SK-N-SH treated with all-trans-retinoic acid at 6 μM for 48 hours (cell line): Measurements from ENCODE around the gene SMYD3.

Experiments used
- ATAC-seq: fragments of 200-7000 bp; cut with Tn5 transposase; 3 replicates; pipeline ENCODE4 v1.9.1; 2020; ENCODE audit warnings: mild to moderate bottlenecking, moderate library complexity
- ARNTL ChIP-seq: fragments of 450-650 bp; formaldehyde crosslinking; IDR thresholded peaks from 2 replicates; pipeline ENCODE4 v1.5.0; 2020; ENCODE audit warnings: low read depth, mild to moderate bottlenecking, moderate library complexity, borderline replicate concordance
- BACH2 ChIP-seq: fragments of 250-450 bp; sonication (Bioruptor Pico); IDR thresholded peaks from 2 replicates; pipeline ENCODE4 v1.9.0; 2021; ENCODE audit warnings: mild to moderate bottlenecking, borderline replicate concordance
- CSDC2 ChIP-seq: fragments of 250-450 bp; sonication (Bioruptor Pico); IDR thresholded peaks from 2 replicates; pipeline ENCODE4 v1.5.0; 2020; ENCODE audit warnings: mild to moderate bottlenecking, moderate library complexity
- ESRRG ChIP-seq: fragments of 250-450 bp; sonication (Bioruptor Pico); IDR thresholded peaks from 2 replicates; pipeline ENCODE4 v1.6.1; 2021; ENCODE audit warnings: mild to moderate bottlenecking
- ISL1 ChIP-seq: fragments of 250-450 bp; sonication (Bioruptor Pico); IDR thresholded peaks from 2 replicates; pipeline ENCODE4 v2.1.2; 2022; ENCODE audit warnings: mild to moderate bottlenecking, moderate library complexity
- OSR1 ChIP-seq: fragments of 250-450 bp; sonication (Bioruptor Pico); IDR thresholded peaks from 2 replicates; pipeline ENCODE4 v1.8.0; 2022; ENCODE audit warnings: moderate library complexity, mild to moderate bottlenecking, inconsistent platforms
- PPARA ChIP-seq: fragments of 250-450 bp; sonication (Bioruptor Pico); IDR thresholded peaks from 2 replicates; pipeline ENCODE4 v1.5.0; 2020; ENCODE audit warnings: mild to moderate bottlenecking, borderline replicate concordance
- RARB ChIP-seq: fragments of 250-450 bp; sonication (Bioruptor Pico); IDR thresholded peaks from 2 replicates; pipeline ENCODE4 v1.8.0; 2021; ENCODE audit warnings: mild to moderate bottlenecking, moderate library complexity
- SNAI2 ChIP-seq: fragments of 250-450 bp; sonication (Bioruptor Pico); IDR thresholded peaks from 2 replicates; pipeline ENCODE4 v1.5.0; 2020; ENCODE audit warnings: mild to moderate bottlenecking, moderate library complexity
- TCF4 ChIP-seq: fragments of 250-450 bp; sonication (Bioruptor Pico); IDR thresholded peaks from 2 replicates; pipeline ENCODE4 v1.8.0; 2021; ENCODE audit warnings: mild to moderate bottlenecking, moderate library complexity, borderline replicate concordance
- TOX ChIP-seq: fragments of 250-450 bp; sonication (Bioruptor Pico); IDR thresholded peaks from 2 replicates; pipeline ENCODE4 v1.8.0; 2021; ENCODE audit warnings: mild to moderate bottlenecking, moderate library complexity, borderline replicate concordance
- ZC3H10 ChIP-seq: fragments of 250-450 bp; sonication (Bioruptor Pico); IDR thresholded peaks from 2 replicates; pipeline ENCODE4 v1.5.1; 2021; ENCODE audit warnings: mild to moderate bottlenecking, moderate library complexity
- ZFP3 ChIP-seq: fragments of 250-450 bp; sonication (Bioruptor Pico); IDR thresholded peaks from 2 replicates; pipeline ENCODE4 v1.5.0; 2020; ENCODE audit warnings: mild to moderate bottlenecking, moderate library complexity
- ZFP30 ChIP-seq: fragments of 450-650 bp; formaldehyde crosslinking; IDR thresholded peaks from 2 replicates; pipeline ENCODE4 v1.5.0; 2022; ENCODE audit warnings: mild to moderate bottlenecking, moderate library complexity
- ZNF565 ChIP-seq: fragments of 450-650 bp; formaldehyde crosslinking; conservative IDR thresholded peaks from 2 replicates; pipeline ENCODE4 v1.5.0; 2020; ENCODE audit warnings: low read depth, mild to moderate bottlenecking, moderate library complexity
- ZNF70 ChIP-seq: fragments of 450-650 bp; formaldehyde crosslinking; IDR thresholded peaks from 2 replicates; pipeline ENCODE4 v1.5.0; 2020; ENCODE audit warnings: mild to moderate bottlenecking, moderate library complexity
- ZNF8 ChIP-seq: fragments of 450-650 bp; formaldehyde crosslinking; IDR thresholded peaks from 2 replicates; pipeline ENCODE4 v1.5.0; 2020; ENCODE audit warnings: mild to moderate bottlenecking, moderate library complexity
- TF ChIP-seq, protein P1 (sequence below): fragments of 250-450 bp; sonication (Bioruptor Pico); IDR thresholded peaks from 2 replicates; pipeline ENCODE4 v1.5.0; 2020; ENCODE audit warnings: mild to moderate bottlenecking, moderate library complexity
- TF ChIP-seq, protein P2 (sequence below): fragments of 250-450 bp; sonication (Bioruptor Pico); IDR thresholded peaks from 2 replicates; pipeline ENCODE4 v1.8.0; 2020; ENCODE audit warnings: mild to moderate bottlenecking, moderate library complexity, borderline replicate concordance
- TF ChIP-seq, protein P3 (sequence below): fragments of 250-450 bp; sonication (Bioruptor Pico); IDR thresholded peaks from 2 replicates; pipeline ENCODE4 v1.8.0; 2021; ENCODE audit warnings: low read depth, mild to moderate bottlenecking, moderate library complexity, borderline replicate concordance
- TF ChIP-seq, protein P4 (sequence below): fragments of 250-450 bp; sonication (Bioruptor Pico); IDR thresholded peaks from 2 replicates; pipeline ENCODE4 v1.5.1; 2020; ENCODE audit warnings: low read depth, mild to moderate bottlenecking, moderate library complexity
- TF ChIP-seq, protein P5 (sequence below): fragments of 250-450 bp; sonication (Bioruptor Pico); IDR thresholded peaks from 2 replicates; pipeline ENCODE4 v1.5.1; 2021; ENCODE audit warnings: mild to moderate bottlenecking, moderate library complexity

The SMYD3 gene

DNA sequence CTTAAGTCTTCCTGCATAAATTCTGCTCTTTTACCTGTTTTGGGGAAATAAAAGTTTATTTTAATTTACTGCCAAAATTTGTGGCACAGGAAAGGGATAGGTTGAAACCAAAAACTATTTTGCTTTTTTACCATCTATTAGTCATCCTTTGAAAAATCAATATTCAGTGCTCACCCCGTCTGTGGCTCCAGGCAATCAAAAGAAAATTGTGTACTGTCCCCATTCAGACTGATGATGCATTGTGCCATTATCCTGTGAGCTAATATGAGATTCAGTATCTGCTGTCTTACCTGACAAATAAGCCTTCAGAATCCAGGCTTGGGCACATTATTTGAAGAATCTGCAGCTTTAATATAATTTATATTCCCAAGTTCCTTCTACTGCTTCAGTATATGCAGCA is 701.5 kb downstream of the SMYD3 start:
- no peak for TF ChIP-seq TOX
- TF ChIP-seq, protein P1, sequence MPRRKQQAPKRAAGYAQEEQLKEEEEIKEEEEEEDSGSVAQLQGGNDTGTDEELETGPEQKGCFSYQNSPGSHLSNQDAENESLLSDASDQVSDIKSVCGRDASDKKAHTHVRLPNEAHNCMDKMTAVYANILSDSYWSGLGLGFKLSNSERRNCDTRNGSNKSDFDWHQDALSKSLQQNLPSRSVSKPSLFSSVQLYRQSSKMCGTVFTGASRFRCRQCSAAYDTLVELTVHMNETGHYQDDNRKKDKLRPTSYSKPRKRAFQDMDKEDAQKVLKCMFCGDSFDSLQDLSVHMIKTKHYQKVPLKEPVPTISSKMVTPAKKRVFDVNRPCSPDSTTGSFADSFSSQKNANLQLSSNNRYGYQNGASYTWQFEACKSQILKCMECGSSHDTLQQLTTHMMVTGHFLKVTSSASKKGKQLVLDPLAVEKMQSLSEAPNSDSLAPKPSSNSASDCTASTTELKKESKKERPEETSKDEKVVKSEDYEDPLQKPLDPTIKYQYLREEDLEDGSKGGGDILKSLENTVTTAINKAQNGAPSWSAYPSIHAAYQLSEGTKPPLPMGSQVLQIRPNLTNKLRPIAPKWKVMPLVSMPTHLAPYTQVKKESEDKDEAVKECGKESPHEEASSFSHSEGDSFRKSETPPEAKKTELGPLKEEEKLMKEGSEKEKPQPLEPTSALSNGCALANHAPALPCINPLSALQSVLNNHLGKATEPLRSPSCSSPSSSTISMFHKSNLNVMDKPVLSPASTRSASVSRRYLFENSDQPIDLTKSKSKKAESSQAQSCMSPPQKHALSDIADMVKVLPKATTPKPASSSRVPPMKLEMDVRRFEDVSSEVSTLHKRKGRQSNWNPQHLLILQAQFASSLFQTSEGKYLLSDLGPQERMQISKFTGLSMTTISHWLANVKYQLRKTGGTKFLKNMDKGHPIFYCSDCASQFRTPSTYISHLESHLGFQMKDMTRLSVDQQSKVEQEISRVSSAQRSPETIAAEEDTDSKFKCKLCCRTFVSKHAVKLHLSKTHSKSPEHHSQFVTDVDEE (CRISPR knock-in tag) = no peak
- TF ChIP-seq ZFP30 (CRISPR knock-in tag) = no peak
- no peak for TF ChIP-seq CSDC2
- TF ChIP-seq ISL1 (CRISPR knock-in tag) = no peak
- TF ChIP-seq ARNTL = no peak
- TF ChIP-seq PPARA = no peak
- TF ChIP-seq ZC3H10 = no peak
- TF ChIP-seq OSR1 = no peak
- TF ChIP-seq, protein P2, sequence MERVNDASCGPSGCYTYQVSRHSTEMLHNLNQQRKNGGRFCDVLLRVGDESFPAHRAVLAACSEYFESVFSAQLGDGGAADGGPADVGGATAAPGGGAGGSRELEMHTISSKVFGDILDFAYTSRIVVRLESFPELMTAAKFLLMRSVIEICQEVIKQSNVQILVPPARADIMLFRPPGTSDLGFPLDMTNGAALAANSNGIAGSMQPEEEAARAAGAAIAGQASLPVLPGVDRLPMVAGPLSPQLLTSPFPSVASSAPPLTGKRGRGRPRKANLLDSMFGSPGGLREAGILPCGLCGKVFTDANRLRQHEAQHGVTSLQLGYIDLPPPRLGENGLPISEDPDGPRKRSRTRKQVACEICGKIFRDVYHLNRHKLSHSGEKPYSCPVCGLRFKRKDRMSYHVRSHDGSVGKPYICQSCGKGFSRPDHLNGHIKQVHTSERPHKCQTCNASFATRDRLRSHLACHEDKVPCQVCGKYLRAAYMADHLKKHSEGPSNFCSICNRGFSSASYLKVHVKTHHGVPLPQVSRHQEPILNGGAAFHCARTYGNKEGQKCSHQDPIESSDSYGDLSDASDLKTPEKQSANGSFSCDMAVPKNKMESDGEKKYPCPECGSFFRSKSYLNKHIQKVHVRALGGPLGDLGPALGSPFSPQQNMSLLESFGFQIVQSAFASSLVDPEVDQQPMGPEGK (CRISPR knock-in tag) = no peak
- no peak for TF ChIP-seq ZNF70 (CRISPR knock-in tag)
- no peak for TF ChIP-seq BACH2 (CRISPR knock-in tag)
- no peak for TF ChIP-seq TCF4
- TF ChIP-seq, protein P3, sequence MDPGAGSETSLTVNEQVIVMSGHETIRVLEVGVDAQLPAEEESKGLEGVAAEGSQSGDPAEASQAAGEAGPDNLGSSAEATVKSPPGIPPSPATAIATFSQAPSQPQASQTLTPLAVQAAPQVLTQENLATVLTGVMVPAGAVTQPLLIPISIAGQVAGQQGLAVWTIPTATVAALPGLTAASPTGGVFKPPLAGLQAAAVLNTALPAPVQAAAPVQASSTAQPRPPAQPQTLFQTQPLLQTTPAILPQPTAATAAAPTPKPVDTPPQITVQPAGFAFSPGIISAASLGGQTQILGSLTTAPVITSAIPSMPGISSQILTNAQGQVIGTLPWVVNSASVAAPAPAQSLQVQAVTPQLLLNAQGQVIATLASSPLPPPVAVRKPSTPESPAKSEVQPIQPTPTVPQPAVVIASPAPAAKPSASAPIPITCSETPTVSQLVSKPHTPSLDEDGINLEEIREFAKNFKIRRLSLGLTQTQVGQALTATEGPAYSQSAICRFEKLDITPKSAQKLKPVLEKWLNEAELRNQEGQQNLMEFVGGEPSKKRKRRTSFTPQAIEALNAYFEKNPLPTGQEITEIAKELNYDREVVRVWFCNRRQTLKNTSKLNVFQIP (CRISPR knock-in tag) = no peak
- TF ChIP-seq RARB (CRISPR knock-in tag) = no peak
- TF ChIP-seq ESRRG (CRISPR knock-in tag) = no peak
- TF ChIP-seq, protein P4, sequence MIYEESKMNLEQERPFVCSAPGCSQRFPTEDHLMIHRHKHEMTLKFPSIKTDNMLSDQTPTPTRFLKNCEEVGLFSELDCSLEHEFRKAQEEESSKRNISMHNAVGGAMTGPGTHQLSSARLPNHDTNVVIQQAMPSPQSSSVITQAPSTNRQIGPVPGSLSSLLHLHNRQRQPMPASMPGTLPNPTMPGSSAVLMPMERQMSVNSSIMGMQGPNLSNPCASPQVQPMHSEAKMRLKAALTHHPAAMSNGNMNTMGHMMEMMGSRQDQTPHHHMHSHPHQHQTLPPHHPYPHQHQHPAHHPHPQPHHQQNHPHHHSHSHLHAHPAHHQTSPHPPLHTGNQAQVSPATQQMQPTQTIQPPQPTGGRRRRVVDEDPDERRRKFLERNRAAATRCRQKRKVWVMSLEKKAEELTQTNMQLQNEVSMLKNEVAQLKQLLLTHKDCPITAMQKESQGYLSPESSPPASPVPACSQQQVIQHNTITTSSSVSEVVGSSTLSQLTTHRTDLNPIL (CRISPR knock-in tag) = no peak
- TF ChIP-seq, all 23 proteins: peak for 0
- no peak for ATAC-seq

DNA sequence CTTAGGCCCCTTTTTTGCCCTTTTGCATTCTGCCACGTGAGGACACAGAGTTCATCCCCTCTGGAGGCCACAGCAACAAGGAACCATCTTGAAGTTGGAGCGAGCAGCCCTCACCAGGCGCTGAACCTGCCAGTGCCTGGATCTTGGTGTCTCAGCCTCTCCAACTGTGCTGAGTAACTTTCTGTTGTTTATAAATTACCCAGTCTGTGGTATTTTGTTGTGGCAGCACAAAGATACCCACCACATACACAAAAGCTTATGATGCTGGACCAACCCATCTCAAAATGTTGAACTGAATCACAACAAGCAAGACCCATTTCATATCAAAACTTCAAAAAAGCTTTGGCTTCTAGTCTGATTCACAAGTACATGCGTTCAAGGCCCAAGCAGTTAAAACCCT is 702.4 kb downstream of the SMYD3 start:
- ATAC-seq = no peak
- TF ChIP-seq, protein P3 (CRISPR knock-in tag) = no peak
- TF ChIP-seq PPARA (no peak), ZC3H10 (no peak), ZNF70 (CRISPR knock-in tag) (no peak), ZNF565 (CRISPR knock-in tag) (no peak), ARNTL (no peak), RARB (CRISPR knock-in tag) (no peak), TOX (no peak), ZFP3 (CRISPR knock-in tag) (no peak), BACH2 (CRISPR knock-in tag) (no peak), OSR1 (no peak), CSDC2 (no peak), SNAI2 (CRISPR knock-in tag) (no peak), ZNF8 (CRISPR knock-in tag) (no peak)
- TF ChIP-seq, protein P4 (CRISPR knock-in tag) = no peak
- TF ChIP-seq, protein P2 (CRISPR knock-in tag) = no peak
- TF ChIP-seq, protein P5, sequence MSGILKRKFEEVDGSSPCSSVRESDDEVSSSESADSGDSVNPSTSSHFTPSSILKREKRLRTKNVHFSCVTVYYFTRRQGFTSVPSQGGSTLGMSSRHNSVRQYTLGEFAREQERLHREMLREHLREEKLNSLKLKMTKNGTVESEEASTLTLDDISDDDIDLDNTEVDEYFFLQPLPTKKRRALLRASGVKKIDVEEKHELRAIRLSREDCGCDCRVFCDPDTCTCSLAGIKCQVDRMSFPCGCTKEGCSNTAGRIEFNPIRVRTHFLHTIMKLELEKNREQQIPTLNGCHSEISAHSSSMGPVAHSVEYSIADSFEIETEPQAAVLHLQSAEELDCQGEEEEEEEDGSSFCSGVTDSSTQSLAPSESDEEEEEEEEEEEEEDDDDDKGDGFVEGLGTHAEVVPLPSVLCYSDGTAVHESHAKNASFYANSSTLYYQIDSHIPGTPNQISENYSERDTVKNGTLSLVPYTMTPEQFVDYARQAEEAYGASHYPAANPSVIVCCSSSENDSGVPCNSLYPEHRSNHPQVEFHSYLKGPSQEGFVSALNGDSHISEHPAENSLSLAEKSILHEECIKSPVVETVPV (CRISPR knock-in tag) = no peak
